Measurements from ENCODE around the gene SAMD11. TPM values are rescaled to one million over a fixed set of nuclear protein-coding genes. Genes with fewer than 3 reads are reported as not detected.

SAMD11 gene
- total RNA-seq, 1 experiment from 2014 or later, result not detected

DNA sequence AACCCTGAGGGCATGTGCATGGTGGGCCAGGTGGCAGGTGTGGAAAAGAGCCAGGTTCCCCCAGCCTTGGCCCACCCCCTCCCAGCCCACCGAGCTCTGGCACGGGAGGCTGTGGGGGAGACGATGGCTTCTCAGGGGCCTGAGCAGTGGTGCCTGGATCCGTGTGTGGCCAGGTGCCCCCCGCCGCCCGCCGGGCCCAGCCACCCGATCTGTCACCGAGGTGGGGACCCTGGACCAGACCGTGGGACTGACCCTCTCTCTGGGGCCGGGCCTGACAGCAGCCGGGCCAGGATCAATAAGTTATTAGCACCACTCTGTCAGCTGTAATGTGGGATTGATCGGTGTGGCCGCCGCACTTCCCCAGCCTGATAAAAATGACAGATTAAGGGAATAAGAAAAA lies 13.8 kb downstream of the SAMD11 start:
- Histone ChIP-seq H3K27me3 (ENCODE audit: low read length) (no peaks in the 10 kb centered on the region; the same call in 1 of the 2 replicates), H3K4me2 (ENCODE audit: low read depth, low read length, poor library complexity, severe bottlenecking) (no peak overlapping the region), H2AFZ (ENCODE audit: low read length) (no peak overlapping the region), H3K79me2 (ENCODE audit: low read length) (no peaks in the 10 kb centered on the region), H3K27ac (ENCODE audit: low read length) (no peak overlapping the region), H3K9me2 (replicated peaks; ENCODE audit: insufficient read depth, low read length) (no peaks in the 10 kb centered on the region), H3K9me3 (ENCODE audit: low read length) (no peaks in the 10 kb centered on the region), H3K9ac (ENCODE audit: low read length) (no peak overlapping the region), H3K4me3 (ENCODE audit: low read length) (no peak overlapping the region), H3K4me1 (ENCODE audit: low read length) (peaks cover 23% of the 10 kb centered on the region), H4K20me1 (ENCODE audit: insufficient read depth, low read depth, low read length) (peaks cover 11% of the 10 kb centered on the region; the same call in 1 of the 2 replicates), H3K36me3 (ENCODE audit: insufficient read depth, low read length) (no peaks in the 10 kb centered on the region)
- DNase-seq, result no peak

DNA sequence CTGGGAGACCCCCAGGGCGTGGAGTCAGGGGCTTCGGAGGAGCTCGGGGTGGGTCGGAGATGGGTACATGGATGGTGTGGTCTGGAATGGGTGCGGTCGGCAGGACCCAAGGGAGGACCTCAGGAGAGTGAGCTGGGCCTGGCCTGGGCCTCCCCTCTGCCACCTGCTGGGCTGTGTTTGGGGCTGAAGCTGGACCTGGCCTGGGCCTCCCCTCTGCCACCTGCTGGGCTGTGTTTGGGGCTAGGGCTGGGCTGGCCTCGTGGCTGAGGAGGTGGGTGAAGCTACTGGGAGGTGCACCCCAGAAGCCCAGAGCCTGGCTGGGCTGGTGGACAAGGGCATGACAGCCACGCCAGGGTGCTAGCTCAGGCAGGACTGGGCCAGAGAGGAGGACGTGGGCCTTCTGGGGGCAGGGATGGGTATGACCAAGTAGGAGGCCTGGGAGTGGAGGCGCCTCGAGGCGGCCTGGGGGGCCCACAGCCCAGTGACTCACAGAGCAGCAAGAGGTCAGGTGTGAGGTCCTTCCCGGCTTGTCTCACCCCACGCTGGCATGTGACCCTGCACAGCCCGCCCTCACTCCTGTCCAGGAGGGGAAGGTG lies 14.5 kb downstream of the SAMD11 start:
- Histone ChIP-seq H4K20me1 (ENCODE audit: insufficient read depth, low read depth, low read length) (peaks cover 11% of the 10 kb centered on the region; the same call in 1 of the 2 replicates), H3K27ac (ENCODE audit: low read length) (no peak overlapping the region), H3K9me2 (replicated peaks; ENCODE audit: insufficient read depth, low read length) (no peaks in the 10 kb centered on the region), H3K9ac (ENCODE audit: low read length) (no peak overlapping the region), H3K4me3 (ENCODE audit: low read length) (no peak overlapping the region), H3K79me2 (ENCODE audit: low read length) (no peaks in the 10 kb centered on the region), H3K36me3 (ENCODE audit: insufficient read depth, low read length) (no peaks in the 10 kb centered on the region), H2AFZ (ENCODE audit: low read length) (no peak overlapping the region), H3K9me3 (ENCODE audit: low read length) (no peaks in the 10 kb centered on the region), H3K27me3 (ENCODE audit: low read length) (no peaks in the 10 kb centered on the region; the same call in 1 of the 2 replicates), H3K4me1 (ENCODE audit: low read length) (peaks cover 28% of the 10 kb centered on the region), H3K4me2 (ENCODE audit: low read depth, low read length, poor library complexity, severe bottlenecking) (no peak overlapping the region)
- peak; percentile 58 for DNase-seq

DNA sequence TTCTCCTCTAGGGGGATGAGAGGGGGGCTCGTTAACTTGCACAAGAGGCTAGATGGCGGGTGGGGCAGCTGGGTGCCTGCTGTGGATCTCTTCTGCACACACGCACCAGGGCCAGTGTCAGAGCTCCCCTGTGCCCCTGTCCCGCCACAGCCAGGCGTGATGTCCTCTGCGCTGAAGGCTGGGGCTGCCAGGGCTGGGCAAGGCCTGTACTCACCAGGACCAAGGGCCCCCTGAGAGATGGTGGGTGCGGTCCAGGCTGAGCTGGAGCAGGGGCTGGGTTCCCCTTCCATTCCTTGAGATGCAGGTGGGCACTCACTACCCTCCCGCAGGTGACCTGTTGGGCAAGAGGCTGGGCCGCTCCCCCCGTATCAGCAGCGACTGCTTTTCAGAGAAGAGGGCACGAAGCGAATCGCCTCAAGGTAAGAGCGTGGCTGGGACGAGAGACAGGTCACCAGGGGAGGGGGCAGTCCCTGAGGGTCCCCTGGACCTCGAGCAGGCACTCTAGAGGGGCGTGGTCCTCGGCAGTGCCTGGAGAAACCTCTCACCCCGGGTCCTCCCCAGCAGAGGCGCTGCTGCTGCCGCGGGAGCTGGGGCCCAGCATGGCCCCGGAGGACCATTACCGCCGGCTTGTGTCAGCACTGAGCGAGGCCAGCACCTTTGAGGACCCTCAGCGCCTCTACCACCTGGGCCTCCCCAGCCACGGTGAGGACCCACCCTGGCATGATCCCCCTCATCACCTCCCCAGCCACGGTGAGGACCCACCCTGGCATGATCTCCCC lies 15.2 kb downstream of the SAMD11 start:
- H3K36me3 ChIP-seq (ENCODE audit: insufficient read depth, low read length), result no peaks in the 10 kb centered on the region
- H3K9me2 ChIP-seq (replicated peaks; ENCODE audit: insufficient read depth, low read length), result no peaks in the 10 kb centered on the region
- no peaks in the 10 kb centered on the region for H3K9me3 ChIP-seq (ENCODE audit: low read length)
- peaks cover 11% of the 10 kb centered on the region; the same call in 1 of the 2 replicates for H4K20me1 ChIP-seq (ENCODE audit: insufficient read depth, low read depth, low read length)
- H3K4me1 ChIP-seq (ENCODE audit: low read length), result peaks cover 28% of the 10 kb centered on the region
- H3K27ac ChIP-seq (ENCODE audit: low read length), result no peak overlapping the region
- peak; percentile 68 for DNase-seq
- H2AFZ ChIP-seq (ENCODE audit: low read length), result no peak overlapping the region
- H3K4me3 ChIP-seq (ENCODE audit: low read length), result no peak overlapping the region
- no peak overlapping the region for H3K4me2 ChIP-seq (ENCODE audit: low read depth, low read length, poor library complexity, severe bottlenecking)
- no peak overlapping the region for H3K9ac ChIP-seq (ENCODE audit: low read length)
- no peaks in the 10 kb centered on the region; the same call in 1 of the 2 replicates for H3K27me3 ChIP-seq (ENCODE audit: low read length)
- H3K79me2 ChIP-seq (ENCODE audit: low read length), result no peaks in the 10 kb centered on the region

DNA sequence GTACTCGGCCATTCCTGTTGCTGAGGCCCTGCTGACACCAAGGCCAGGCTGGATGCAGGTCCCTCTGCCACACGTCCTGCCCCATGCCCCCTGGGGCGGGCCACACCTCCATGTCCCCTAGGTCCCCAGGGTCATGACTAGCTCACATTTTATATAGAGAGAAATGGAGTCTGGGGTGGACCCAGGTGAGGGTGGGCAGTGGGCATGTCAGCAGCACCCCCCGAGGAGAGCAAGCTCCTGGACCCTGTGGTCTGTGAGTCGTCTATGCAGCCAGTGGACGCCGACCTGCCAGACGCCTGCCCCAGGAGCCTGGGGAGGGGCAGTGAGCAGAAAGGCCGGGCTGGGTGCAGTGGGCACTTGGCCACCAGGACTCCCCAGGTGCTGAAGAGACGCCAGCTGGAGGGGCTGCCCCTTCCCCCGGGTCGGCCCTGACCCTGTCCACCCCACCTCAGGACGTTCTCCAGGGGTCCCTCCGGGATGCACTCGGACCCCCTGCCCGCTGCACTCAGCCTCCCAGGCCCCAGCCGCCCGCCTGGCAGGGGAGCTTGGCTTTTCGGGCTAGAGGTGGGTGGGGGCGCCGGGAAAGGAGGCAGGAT lies 15.9 kb downstream of the SAMD11 start:
- H3K4me1 ChIP-seq (ENCODE audit: low read length), result peaks cover 28% of the 10 kb centered on the region

DNA sequence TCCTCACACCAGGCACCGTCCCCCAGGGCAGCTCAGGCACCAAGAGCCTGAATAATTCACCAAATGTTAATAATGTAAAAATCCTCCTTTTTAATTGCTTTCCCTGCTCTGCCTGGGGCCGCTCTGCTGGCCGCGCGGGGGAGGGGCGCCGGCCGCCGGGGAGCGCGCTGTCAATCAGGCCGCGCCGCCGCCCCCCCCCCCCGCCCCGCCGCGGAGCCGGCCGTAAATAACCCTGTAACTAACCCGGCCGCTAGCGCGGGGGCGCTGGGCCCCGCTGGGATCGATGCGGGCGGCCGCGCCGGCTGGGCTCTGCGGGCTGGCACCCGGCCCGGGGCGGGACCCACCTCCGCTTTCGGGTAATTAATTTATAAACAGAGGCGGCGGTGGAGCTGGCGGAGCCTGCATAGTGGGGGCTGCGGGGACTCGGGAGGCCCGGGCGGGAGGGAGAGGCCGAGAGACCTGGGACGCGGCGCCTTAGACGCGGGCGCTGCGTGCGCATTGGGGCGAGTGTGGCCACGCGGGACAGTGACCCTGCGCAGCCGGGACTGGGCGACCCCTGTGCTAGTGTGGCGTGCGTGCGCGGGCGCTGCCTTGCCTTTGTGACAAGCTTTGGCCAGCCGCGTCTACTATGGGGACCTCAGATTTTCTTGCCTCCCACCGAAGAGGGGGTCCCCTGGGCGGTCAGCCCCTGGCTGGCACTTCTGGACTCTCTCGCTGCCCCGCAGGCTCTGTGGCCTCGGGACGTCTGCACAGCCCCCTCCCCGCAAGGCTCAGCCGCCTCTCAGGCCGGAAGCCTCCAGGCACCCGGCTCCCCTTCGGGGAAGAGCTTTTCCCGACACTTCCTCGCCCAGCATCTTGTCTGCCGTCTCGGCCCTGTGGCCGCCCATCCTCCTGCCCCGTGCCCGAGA lies 16.6 kb downstream of the SAMD11 start:
- Histone ChIP-seq H3K4me3 (ENCODE audit: low read length) (no peak overlapping the region), H3K4me2 (ENCODE audit: low read depth, low read length, poor library complexity, severe bottlenecking) (peak overlapping the region; percentile 40), H3K27ac (ENCODE audit: low read length) (no peak overlapping the region), H3K9me3 (ENCODE audit: low read length) (no peaks in the 10 kb centered on the region), H4K20me1 (ENCODE audit: insufficient read depth, low read depth, low read length) (peaks cover 19% of the 10 kb centered on the region; the same call in 1 of the 2 replicates), H3K9me2 (replicated peaks; ENCODE audit: insufficient read depth, low read length) (no peaks in the 10 kb centered on the region), H3K27me3 (ENCODE audit: low read length) (no peaks in the 10 kb centered on the region; the same call in 1 of the 2 replicates), H3K79me2 (ENCODE audit: low read length) (no peaks in the 10 kb centered on the region), H3K4me1 (ENCODE audit: low read length) (peaks cover 28% of the 10 kb centered on the region), H2AFZ (ENCODE audit: low read length) (no peak overlapping the region), H3K36me3 (ENCODE audit: insufficient read depth, low read length) (no peaks in the 10 kb centered on the region), H3K9ac (ENCODE audit: low read length) (no peak overlapping the region)
- peak; percentile 58 for DNase-seq

More for the DNA sequence above, 15.9 kb downstream of the SAMD11 start:
- no peak overlapping the region for H3K9ac ChIP-seq (ENCODE audit: low read length)
- H3K27me3 ChIP-seq (ENCODE audit: low read length), result no peaks in the 10 kb centered on the region; the same call in 1 of the 2 replicates
- no peak overlapping the region for H3K27ac ChIP-seq (ENCODE audit: low read length)
- DNase-seq, result no peak
- no peaks in the 10 kb centered on the region for H3K79me2 ChIP-seq (ENCODE audit: low read length)
- H2AFZ ChIP-seq (ENCODE audit: low read length), result no peak overlapping the region
- no peaks in the 10 kb centered on the region for H3K36me3 ChIP-seq (ENCODE audit: insufficient read depth, low read length)
- no peaks in the 10 kb centered on the region for H3K9me3 ChIP-seq (ENCODE audit: low read length)
- H3K9me2 ChIP-seq (replicated peaks; ENCODE audit: insufficient read depth, low read length), result no peaks in the 10 kb centered on the region
- peaks cover 12% of the 10 kb centered on the region; the same call in 1 of the 2 replicates for H4K20me1 ChIP-seq (ENCODE audit: insufficient read depth, low read depth, low read length)
- H3K4me2 ChIP-seq (ENCODE audit: low read depth, low read length, poor library complexity, severe bottlenecking), result no peak overlapping the region
- H3K4me3 ChIP-seq (ENCODE audit: low read length), result no peak overlapping the region

DNA sequence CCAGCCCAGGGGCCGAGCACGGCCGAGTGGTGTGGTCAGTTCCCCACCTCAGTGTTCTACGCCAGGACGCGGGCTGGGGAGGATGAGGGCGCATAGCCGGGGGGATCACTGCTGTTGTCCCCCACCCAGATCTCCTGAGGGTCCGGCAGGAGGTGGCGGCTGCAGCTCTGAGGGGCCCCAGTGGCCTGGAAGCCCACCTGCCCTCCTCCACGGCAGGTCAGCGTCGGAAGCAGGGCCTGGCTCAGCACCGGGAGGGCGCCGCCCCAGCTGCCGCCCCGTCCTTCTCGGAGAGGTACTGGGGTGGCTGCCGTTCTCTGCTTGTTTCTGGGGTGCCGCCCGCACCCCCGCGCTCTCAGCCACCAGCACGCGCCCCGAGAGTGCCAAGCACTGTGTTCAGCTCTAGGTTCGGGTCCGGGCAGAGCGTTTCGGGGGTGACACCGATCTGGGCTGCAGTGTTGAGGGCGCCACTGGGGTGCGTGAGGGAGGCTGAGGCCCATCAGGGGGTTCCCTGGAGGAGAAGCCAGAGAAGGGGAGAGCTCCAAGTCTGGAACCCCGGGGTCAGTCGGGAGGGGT lies 17.4 kb downstream of the SAMD11 start:
- Histone ChIP-seq H3K9me2 (replicated peaks; ENCODE audit: insufficient read depth, low read length) (no peaks in the 10 kb centered on the region), H3K27me3 (ENCODE audit: low read length) (no peaks in the 10 kb centered on the region; the same call in 1 of the 2 replicates), H2AFZ (ENCODE audit: low read length) (no peak overlapping the region), H3K4me1 (ENCODE audit: low read length) (peaks cover 28% of the 10 kb centered on the region), H3K27ac (ENCODE audit: low read length) (no peak overlapping the region), H3K9me3 (ENCODE audit: low read length) (no peaks in the 10 kb centered on the region), H3K4me2 (ENCODE audit: low read depth, low read length, poor library complexity, severe bottlenecking) (peak overlapping the region; percentile 60), H4K20me1 (ENCODE audit: insufficient read depth, low read depth, low read length) (peaks cover 26% of the 10 kb centered on the region; the same call in 1 of the 2 replicates), H3K4me3 (ENCODE audit: low read length) (0 out of 2 replicates have a peak overlapping the region, but pooled peaks have one; percentile 44), H3K36me3 (ENCODE audit: insufficient read depth, low read length) (no peaks in the 10 kb centered on the region), H3K79me2 (ENCODE audit: low read length) (no peaks in the 10 kb centered on the region), H3K9ac (ENCODE audit: low read length) (no peak overlapping the region)
- DNase-seq, result peak; percentile 57

DNA sequence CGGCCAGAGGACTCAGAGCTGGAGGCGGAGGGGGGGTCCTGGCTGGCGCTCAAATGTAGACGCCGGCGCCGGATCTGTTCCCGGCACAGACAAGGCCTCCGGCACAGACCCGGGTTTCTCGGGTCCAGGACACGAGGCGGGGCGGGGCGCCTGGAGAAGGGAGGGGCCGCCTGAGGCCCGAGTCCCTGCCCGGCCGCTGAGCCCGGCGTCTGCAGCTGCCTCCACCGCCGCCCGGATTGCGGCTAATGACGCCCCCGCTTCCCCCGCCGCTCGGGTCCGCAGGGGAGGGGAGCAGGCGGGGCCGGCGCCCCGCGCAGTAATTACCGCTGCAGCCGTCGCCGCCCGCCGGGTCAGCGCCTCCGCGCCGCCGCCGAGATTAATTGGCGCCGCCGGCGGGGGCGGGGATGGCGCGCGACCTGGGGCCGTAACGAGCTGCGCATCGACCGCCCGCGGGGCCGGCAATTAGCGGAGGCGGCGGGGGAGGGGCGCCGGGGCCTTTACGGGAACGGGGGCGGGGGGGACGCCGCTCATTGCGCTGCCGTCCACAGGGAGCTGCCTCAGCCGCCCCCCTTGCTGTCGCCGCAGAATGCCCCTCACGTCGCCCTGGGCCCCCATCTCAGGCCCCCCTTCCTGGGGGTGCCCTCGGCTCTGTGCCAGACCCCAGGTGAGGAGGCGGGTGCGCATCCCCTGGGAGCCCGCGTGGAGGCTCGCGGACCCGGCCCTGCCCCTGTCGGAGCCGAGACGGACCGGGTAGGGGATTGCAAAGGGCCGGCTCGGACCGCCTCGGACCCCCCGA lies 18.1 kb downstream of the SAMD11 start:
- Histone ChIP-seq H3K9ac (ENCODE audit: low read length) (no peak overlapping the region), H3K4me1 (ENCODE audit: low read length) (peaks cover 28% of the 10 kb centered on the region), H4K20me1 (ENCODE audit: insufficient read depth, low read depth, low read length) (peaks cover 26% of the 10 kb centered on the region; the same call in 1 of the 2 replicates), H3K27ac (ENCODE audit: low read length) (no peak overlapping the region), H2AFZ (ENCODE audit: low read length) (no peak overlapping the region), H3K9me3 (ENCODE audit: low read length) (no peaks in the 10 kb centered on the region), H3K36me3 (ENCODE audit: insufficient read depth, low read length) (no peaks in the 10 kb centered on the region), H3K4me3 (ENCODE audit: low read length) (peak overlapping the region; percentile 44; the same call in 1 of the 2 replicates), H3K79me2 (ENCODE audit: low read length) (no peaks in the 10 kb centered on the region), H3K27me3 (ENCODE audit: low read length) (no peaks in the 10 kb centered on the region; the same call in 1 of the 2 replicates), H3K4me2 (ENCODE audit: low read depth, low read length, poor library complexity, severe bottlenecking) (peak overlapping the region; percentile 60), H3K9me2 (replicated peaks; ENCODE audit: insufficient read depth, low read length) (no peaks in the 10 kb centered on the region)
- peak; percentile 72 for DNase-seq

Data from Karpas-422 (cell line).